Activated naive CD4-positive, alpha-beta T cell treated with anti-CD3 and anti-CD28 coated beads, Interleukin-2, amount 50 U/mL, for 24 hours (primary cell): ENCODE measurements around the gene TBC1D20.

ENCODE experiments used
- H3K27ac Mint-ChIP-seq: one replicate; pipeline ENCODE4 v1.8.0; 2021; ENCODE audit warnings: mild to moderate bottlenecking, mixed read lengths
- H3K27me3 Mint-ChIP-seq: one replicate; pipeline ENCODE4 v1.8.0; 2021; ENCODE audit warnings: mixed read lengths
- H3K36me3 Mint-ChIP-seq: one replicate; pipeline ENCODE4 v1.8.0; 2021; ENCODE audit warnings: mixed read lengths
- H3K4me1 Mint-ChIP-seq: one replicate; pipeline ENCODE4 v1.8.0; 2021; ENCODE audit warnings: mixed read lengths
- H3K4me3 Mint-ChIP-seq: one replicate; pipeline ENCODE4 v1.8.0; 2021; ENCODE audit warnings: mild to moderate bottlenecking, mixed read lengths
- H3K9me3 Mint-ChIP-seq: one replicate; pipeline ENCODE4 v1.8.0; 2021; ENCODE audit warnings: mixed read lengths

Gene TBC1D20

GRCh38 chr20:420166-420620 is 42.1 kb downstream of the TBC1D20 start:
- no peaks in the 10 kb centered on the region for H3K27me3 Mint-ChIP-seq
- H3K4me3 Mint-ChIP-seq, result no peak overlapping the region
- no peak overlapping the region for H3K27ac Mint-ChIP-seq
- H3K4me1 Mint-ChIP-seq, result peaks cover 32% of the 10 kb centered on the region
- peaks cover 27% of the 10 kb centered on the region for H3K36me3 Mint-ChIP-seq
- H3K9me3 Mint-ChIP-seq, result no peaks in the 10 kb centered on the region

DNA sequence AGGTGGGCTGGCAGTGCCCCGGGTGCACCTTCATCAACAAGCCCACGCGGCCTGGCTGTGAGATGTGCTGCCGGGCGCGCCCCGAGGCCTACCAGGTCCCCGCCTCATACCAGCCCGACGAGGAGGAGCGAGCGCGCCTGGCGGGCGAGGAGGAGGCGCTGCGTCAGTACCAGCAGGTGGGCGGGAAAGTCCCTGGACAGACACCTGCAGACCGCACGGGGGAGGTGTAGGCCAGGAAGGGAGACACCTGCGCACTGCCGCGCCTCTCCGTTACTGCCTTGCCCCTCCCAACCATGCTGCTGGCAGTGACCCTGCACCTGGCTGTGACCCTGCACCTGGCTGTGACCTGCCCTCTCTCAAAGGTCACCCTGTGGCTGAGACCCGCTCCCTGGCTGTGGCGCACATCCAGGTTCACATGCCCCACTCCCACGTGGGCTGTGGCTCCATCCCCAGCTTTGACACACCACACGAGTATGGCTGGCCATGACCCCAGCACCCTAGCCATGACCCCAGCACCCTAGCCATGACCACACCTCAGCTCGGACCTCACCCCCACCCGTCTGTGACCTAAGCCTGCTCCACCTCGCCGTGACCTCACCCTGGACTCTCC is 42.7 kb downstream of the TBC1D20 start:
- H3K4me1 Mint-ChIP-seq, result peaks cover 32% of the 10 kb centered on the region
- H3K4me3 Mint-ChIP-seq, result no peak overlapping the region
- peaks cover 25% of the 10 kb centered on the region for H3K36me3 Mint-ChIP-seq
- no peak overlapping the region for H3K27ac Mint-ChIP-seq
- no peaks in the 10 kb centered on the region for H3K9me3 Mint-ChIP-seq
- H3K27me3 Mint-ChIP-seq, result no peaks in the 10 kb centered on the region

DNA sequence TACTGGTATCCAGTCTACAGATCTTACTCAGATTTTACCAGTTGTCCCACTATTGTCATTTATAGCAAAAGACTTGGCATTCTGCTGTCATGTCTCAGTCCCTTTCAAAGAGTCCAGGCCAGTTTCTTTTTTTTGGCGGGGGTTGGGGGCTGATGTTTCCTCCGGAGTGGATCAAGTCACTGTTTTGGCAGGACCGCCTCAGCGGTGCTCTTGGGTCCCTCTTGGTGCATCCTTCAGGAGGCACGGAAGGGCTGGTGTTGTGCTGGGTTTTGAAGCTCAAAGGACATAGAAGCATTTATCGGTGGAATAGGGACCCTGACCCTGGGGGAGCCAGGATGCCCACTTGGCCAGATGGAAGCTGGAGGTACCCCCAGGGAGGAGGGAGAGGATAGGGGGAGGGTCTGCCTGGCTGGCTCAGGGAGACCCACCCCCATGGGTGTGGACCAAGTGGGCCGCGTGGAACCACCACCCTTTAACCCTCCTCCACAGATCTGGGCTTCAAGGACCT is 43.4 kb downstream of the TBC1D20 start:
- H3K27ac Mint-ChIP-seq, result peak overlapping the region; percentile 65
- no peak overlapping the region for H3K4me3 Mint-ChIP-seq
- H3K36me3 Mint-ChIP-seq, result peaks cover 18% of the 10 kb centered on the region
- no peaks in the 10 kb centered on the region for H3K9me3 Mint-ChIP-seq
- peaks cover 29% of the 10 kb centered on the region for H3K4me1 Mint-ChIP-seq
- H3K27me3 Mint-ChIP-seq, result no peaks in the 10 kb centered on the region

DNA sequence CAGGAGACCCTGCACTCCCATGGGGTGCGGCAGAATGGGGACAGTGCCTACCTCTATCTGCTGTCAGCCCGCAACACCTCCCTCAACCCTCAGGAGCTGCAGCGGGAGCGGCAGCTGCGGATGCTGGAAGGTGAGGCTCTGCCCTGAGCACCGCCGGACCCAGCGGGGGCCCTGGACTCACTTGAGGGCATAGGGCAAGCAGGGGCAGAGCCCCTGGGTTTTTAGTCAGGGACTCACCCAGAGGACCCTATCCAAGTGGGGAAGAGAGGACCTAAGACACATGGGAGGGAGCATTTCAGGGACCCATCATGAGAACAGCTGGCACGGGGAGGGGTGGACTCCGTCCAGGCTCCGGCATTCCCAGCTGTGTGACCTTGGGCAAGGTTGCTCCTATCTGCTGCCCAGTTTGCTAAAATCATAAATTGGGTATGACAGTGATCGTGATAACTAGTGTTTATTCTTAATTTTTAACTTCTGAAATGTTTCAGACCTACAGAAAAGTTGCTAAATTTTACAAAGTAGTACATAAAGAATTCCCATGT is 44.5 kb downstream of the TBC1D20 start:
- H3K4me3 Mint-ChIP-seq, result no peak overlapping the region
- H3K36me3 Mint-ChIP-seq, result peaks cover 22% of the 10 kb centered on the region
- H3K4me1 Mint-ChIP-seq, result peaks cover 39% of the 10 kb centered on the region
- H3K27me3 Mint-ChIP-seq, result no peaks in the 10 kb centered on the region
- H3K27ac Mint-ChIP-seq, result no peak overlapping the region
- H3K9me3 Mint-ChIP-seq, result no peaks in the 10 kb centered on the region

DNA sequence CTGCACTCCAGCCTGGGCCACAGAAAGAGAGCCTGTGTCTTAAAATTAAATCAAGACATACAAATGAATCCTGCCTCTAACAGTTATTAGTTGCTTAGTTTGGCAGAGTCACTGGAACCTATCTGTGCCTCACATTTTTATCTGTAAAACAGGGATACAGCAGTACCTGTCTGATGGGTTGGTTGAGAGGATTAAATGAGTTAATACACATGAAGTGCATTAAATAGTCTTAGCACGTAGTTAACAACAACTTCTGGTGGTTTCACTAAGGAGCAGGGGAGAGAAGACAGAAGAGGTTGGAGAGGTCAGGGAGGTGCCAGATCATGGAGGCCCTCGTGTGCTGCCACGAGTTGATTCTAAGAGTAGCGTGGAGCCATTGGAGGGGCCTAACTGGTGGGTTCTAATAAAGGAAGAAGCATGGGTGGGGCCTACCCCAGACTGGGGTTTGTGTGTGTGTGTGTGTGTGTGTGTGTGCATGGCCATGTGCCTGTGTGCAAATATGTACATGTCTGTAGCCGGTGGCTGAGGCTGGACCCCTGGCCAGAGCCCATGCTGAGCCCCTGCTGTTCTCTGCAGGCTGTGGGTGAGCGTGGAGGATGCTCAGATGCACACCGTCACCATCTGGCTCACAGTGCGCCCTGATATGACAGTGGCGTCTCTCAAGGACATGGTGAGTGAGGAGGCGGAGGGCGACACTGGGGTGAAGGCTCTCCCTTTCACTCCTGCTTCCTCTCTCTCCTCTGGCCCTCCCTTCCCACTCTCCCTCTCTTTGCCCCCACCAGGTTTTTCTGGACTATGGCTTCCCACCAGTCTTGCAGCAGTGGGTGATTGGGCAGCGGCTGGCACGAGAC is 45.2 kb downstream of the TBC1D20 start:
- Mint-ChIP-seq H3K36me3 (peaks cover 24% of the 10 kb centered on the region), H3K4me3 (no peak overlapping the region), H3K27ac (peak overlapping the region; percentile 19), H3K27me3 (no peaks in the 10 kb centered on the region), H3K9me3 (no peaks in the 10 kb centered on the region), H3K4me1 (peaks cover 43% of the 10 kb centered on the region)

GRCh38 chr20:415820-416322 is 46.5 kb downstream of the TBC1D20 start:
- no peak overlapping the region for H3K27ac Mint-ChIP-seq
- peaks cover 47% of the 10 kb centered on the region for H3K4me1 Mint-ChIP-seq
- no peaks in the 10 kb centered on the region for H3K27me3 Mint-ChIP-seq
- H3K9me3 Mint-ChIP-seq, result no peaks in the 10 kb centered on the region
- H3K36me3 Mint-ChIP-seq, result peaks cover 27% of the 10 kb centered on the region
- H3K4me3 Mint-ChIP-seq, result no peak overlapping the region

DNA sequence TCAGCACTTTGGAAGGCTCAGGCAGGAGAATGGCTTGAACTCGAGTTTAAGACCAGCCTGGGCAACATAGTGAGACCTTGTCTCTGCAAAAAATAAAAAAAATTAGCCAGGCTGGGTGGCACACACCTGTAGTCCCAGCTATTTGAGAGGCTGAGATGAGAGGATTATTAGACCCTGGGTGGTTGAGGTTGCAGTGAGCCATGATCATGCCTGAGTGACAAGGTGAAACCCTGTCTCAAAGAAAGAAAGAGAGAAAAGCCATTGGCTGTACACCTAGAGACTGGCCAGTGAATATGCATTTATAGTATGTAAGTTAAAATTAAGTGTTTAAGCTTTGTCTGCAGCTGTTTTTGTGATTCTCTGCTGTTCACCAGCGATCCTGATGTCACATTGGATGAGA is 48.2 kb downstream of the TBC1D20 start:
- H3K36me3 Mint-ChIP-seq, result peaks cover 35% of the 10 kb centered on the region
- H3K9me3 Mint-ChIP-seq, result no peaks in the 10 kb centered on the region
- H3K27me3 Mint-ChIP-seq, result no peaks in the 10 kb centered on the region
- no peak overlapping the region for H3K4me3 Mint-ChIP-seq
- peaks cover 64% of the 10 kb centered on the region for H3K4me1 Mint-ChIP-seq
- no peak overlapping the region for H3K27ac Mint-ChIP-seq

GRCh38 chr20:412081-412480 is 50.3 kb downstream of the TBC1D20 start:
- Mint-ChIP-seq H3K27me3 (no peaks in the 10 kb centered on the region), H3K4me1 (peaks cover 71% of the 10 kb centered on the region), H3K36me3 (peaks cover 33% of the 10 kb centered on the region), H3K4me3 (no peak overlapping the region), H3K9me3 (no peaks in the 10 kb centered on the region), H3K27ac (no peak overlapping the region)

DNA sequence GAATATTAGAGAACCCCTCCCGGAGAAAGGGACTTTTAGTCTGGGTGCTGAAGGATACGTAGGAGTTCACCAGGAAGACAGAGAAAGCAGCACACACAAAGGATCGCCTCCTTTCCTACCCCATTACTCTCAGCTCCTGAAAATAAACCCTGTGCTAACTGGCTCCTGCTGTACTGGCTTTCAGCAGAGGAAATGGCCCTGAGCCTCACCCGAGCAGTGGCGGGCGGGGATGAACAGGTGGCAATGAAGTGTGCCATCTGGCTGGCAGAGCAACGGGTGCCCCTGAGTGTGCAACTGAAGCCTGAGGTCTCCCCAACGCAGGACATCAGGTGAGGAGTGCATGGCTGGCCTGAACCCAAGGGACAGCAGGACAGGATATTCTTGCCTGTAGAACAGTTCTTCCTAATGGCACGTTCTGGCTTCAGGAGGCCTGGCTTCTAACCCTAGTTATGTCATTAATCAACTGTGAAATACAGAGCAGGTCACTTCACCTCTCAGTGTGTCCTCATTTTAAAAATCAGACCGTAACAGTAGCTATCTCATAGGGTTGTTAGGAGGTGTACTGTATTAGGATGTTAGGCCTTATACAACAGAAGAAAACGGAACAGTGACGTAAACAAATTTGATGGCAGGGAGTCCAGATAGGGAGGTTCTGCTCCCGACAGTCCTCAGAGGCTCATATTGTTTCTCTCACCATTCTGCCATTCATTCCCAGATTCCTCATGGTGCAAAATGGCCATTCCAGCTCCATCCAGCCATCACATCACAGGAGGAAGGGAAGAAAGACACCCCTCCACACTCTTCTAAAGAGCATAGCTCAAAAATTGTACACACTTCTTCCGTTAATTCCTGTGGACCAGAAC is 52.4 kb downstream of the TBC1D20 start:
- peaks cover 26% of the 10 kb centered on the region for H3K36me3 Mint-ChIP-seq
- H3K4me1 Mint-ChIP-seq, result peaks cover 58% of the 10 kb centered on the region
- H3K9me3 Mint-ChIP-seq, result no peaks in the 10 kb centered on the region

DNA sequence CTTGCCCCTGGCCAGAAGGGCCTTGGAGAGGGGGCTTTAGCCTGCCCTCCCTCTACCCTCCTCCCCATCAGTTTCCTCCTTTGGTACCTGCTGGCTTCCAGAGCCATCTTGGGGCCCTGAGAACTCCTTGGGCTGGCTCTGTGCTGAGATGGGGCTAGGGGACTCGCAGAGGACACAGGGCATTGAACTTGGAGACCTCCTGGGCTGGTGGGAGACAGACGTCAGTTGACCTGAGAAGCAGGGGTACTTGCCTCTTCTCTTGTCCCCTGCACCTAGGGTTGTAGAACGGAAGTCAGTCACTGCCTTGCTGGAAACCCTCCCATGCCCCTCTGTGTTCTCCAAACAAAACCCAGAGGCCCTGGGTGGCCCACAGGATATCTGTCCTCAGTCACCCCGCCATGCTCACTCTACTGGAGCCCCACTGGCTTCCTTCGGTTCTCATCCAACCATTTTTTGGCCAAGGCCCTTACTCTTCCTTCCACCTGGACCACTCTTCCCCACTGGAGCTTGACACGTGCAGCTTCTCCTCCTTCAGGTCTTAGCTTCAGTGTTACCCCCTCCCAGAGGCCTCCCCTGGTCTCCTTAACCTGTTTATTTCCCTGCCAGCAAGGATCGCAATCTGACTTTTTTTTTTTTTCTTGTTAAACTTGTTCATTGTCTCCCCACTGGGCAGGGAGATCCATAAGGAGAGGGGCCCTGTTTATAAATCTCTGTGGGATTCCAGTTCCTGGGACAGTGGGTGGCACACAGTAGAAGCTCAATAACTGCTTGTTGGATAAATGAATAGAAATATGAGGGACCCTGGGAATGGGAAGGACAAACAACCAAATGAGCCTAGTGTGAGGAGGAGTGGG is 53.3 kb downstream of the TBC1D20 start:
- Mint-ChIP-seq H3K9me3 (no peaks in the 10 kb centered on the region), H3K27me3 (no peaks in the 10 kb centered on the region), H3K27ac (peak overlapping the region; percentile 94), H3K4me3 (peak overlapping the region; percentile 98), H3K36me3 (peaks cover 26% of the 10 kb centered on the region), H3K4me1 (peaks cover 55% of the 10 kb centered on the region)

More for the DNA sequence above, 52.4 kb downstream of the TBC1D20 start:
- Mint-ChIP-seq H3K4me3 (peak overlapping the region; percentile 98), H3K27me3 (no peaks in the 10 kb centered on the region), H3K27ac (peak overlapping the region; percentile 94)

- no peaks in the 10 kb centered on the region for H3K9me3 Mint-ChIP-seq
- peaks cover 47% of the 10 kb centered on the region for H3K4me1 Mint-ChIP-seq
- H3K27ac Mint-ChIP-seq, result peak within 1 kb of the TSS; percentile 97
- no peaks in the 10 kb centered on the region for H3K27me3 Mint-ChIP-seq
- H3K36me3 Mint-ChIP-seq, result peaks cover 22% of the 10 kb centered on the region
- peak within 1 kb of the TSS; percentile 98 for H3K4me3 Mint-ChIP-seq
These were observed 54.1 kb downstream of the TBC1D20 start, which contains the start of gene RBCK1 for GRCh38 chr20:407953-408842. Gene RBCK1 (plus strand): TSS chr20:408299. CDS start chr20:408758, 459 bp downstream.

GRCh38 chr20:407133-407952 is 55.0 kb downstream of the TBC1D20 start:
- Mint-ChIP-seq H3K4me3 (peak overlapping the region; percentile 90), H3K27me3 (no peaks in the 10 kb centered on the region), H3K4me1 (peaks cover 47% of the 10 kb centered on the region), H3K9me3 (no peaks in the 10 kb centered on the region), H3K27ac (peak overlapping the region; percentile 97), H3K36me3 (peaks cover 17% of the 10 kb centered on the region)
